Measurements from ENCODE around the gene CAMK1D.
A peak's percentile ranks its signal among the peaks of the same experiment; 100 is the strongest.
"Not testable (repeated sequence)": the region's sequence is repeated elsewhere in the genome, so short reads cannot be mapped to it uniquely, and the experiment has no call there.

Gene CAMK1D

GRCh38 chr10:12348870-12349628 is at the start of gene CAMK1D:
CAMK1D (plus strand) TSS chr10:12349547.
- DNase-seq (ENCODE audit: low spot score) = peak; percentile 83

GRCh38 chr10:12301036-12301435 is 48.3 kb upstream of the CAMK1D start:
- not testable (repeated sequence) for DNase-seq (ENCODE audit: low spot score)

- no peak for DNase-seq (ENCODE audit: low spot score)
Measured at GRCh38 chr10:12308057-12308456, 41.3 kb upstream of the CAMK1D start.

GRCh38 chr10:12308736-12309375 is 40.5 kb upstream of the CAMK1D start:
- no peak for DNase-seq (ENCODE audit: low spot score)

GRCh38 chr10:12309783-12310182 is 39.6 kb upstream of the CAMK1D start:
- not testable (repeated sequence) for DNase-seq (ENCODE audit: low spot score)

- DNase-seq (ENCODE audit: low spot score) = no peak
Measured at GRCh38 chr10:12314836-12315235, 34.5 kb upstream of the CAMK1D start.

GRCh38 chr10:12319076-12319475 is 30.3 kb upstream of the CAMK1D start:
- DNase-seq (ENCODE audit: low spot score) = no peak

GRCh38 chr10:12320892-12321291 is 28.5 kb upstream of the CAMK1D start:
- no peak for DNase-seq (ENCODE audit: low spot score)

GRCh38 chr10:12321641-12322040 is 27.7 kb upstream of the CAMK1D start:
- DNase-seq (ENCODE audit: low spot score) = no peak

GRCh38 chr10:12322583-12323131 is 26.7 kb upstream of the CAMK1D start:
- DNase-seq (ENCODE audit: low spot score) = no peak

GRCh38 chr10:12324530-12324929 is 24.8 kb upstream of the CAMK1D start:
- no peak for DNase-seq (ENCODE audit: low spot score)

- no peak for DNase-seq (ENCODE audit: low spot score)
Measured at GRCh38 chr10:12327074-12327473, 22.3 kb upstream of the CAMK1D start.

- no peak for DNase-seq (ENCODE audit: low spot score)
Measured at GRCh38 chr10:12327476-12327875, 21.9 kb upstream of the CAMK1D start.

- not testable (repeated sequence) for DNase-seq (ENCODE audit: low spot score)
Measured at GRCh38 chr10:12328312-12328711, 21.0 kb upstream of the CAMK1D start.

GRCh38 chr10:12332572-12333379 is 16.6 kb upstream of the CAMK1D start:
- DNase-seq (ENCODE audit: low spot score) = no peak

- DNase-seq (ENCODE audit: low spot score) = no peak
Measured at GRCh38 chr10:12333380-12334185, 15.8 kb upstream of the CAMK1D start.

- DNase-seq (ENCODE audit: low spot score) = no peak
Measured at GRCh38 chr10:12334186-12334530, 15.2 kb upstream of the CAMK1D start.

- not testable (repeated sequence) for DNase-seq (ENCODE audit: low spot score)
Measured at GRCh38 chr10:12335169-12335568, 14.2 kb upstream of the CAMK1D start.

- no peak for DNase-seq (ENCODE audit: low spot score)
Measured at GRCh38 chr10:12337453-12338372, 11.6 kb upstream of the CAMK1D start.

GRCh38 chr10:12338981-12339380 is 10.4 kb upstream of the CAMK1D start:
- no peak for DNase-seq (ENCODE audit: low spot score)

GRCh38 chr10:12340371-12340770 is 9.0 kb upstream of the CAMK1D start:
- DNase-seq (ENCODE audit: low spot score) = no peak
